Measurements from ENCODE around the gene COL5A1. TPM values are rescaled to one million over a fixed set of nuclear protein-coding genes. Genes with fewer than 3 reads are reported as not detected.
A peak's percentile ranks its signal among the peaks of the same experiment; 100 is the strongest.
"Not testable (repeated sequence)": the region's sequence is repeated elsewhere in the genome, so short reads cannot be mapped to it uniquely, and the experiment has no call there.

COL5A1 gene
- total RNA-seq, 4 donors from 2014 or later: 8.4 to 14.7 (median 11.3) TPM

DNA sequence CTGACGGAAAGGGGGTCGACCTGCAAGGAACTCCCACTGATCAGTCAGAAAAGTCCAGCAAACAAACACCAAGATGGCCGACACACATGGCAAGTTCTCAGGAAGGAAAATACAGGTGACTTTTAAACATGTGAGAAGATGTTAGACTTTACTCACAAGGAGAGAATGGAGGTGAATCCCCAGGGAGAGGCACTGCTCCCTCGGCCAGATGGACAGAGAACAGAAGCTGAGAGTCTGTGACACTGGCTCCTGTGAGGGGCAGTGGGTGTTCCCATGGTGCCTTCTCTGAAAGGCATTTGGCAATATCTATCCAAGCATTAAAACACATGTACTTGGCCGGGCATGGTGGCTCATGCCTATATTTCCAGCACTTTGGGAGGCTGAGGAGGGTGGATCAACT lies 22.8 kb downstream of the COL5A1 start:
- 85 to 86% methylated on average over 5 of the region's 5 CpGs for WGBS, 2 donors

GRCh38 chr9:134666208-134666607 lies 24.6 kb downstream of the COL5A1 start:
- DNase-seq (ENCODE audit: low spot score in 2 of 2): peak in 1 of 2 donors; percentile 60
- TF ChIP-seq POLR2A (IDR thresholded peaks at IDR 0.05): no peak
- TF ChIP-seq, protein P1, sequence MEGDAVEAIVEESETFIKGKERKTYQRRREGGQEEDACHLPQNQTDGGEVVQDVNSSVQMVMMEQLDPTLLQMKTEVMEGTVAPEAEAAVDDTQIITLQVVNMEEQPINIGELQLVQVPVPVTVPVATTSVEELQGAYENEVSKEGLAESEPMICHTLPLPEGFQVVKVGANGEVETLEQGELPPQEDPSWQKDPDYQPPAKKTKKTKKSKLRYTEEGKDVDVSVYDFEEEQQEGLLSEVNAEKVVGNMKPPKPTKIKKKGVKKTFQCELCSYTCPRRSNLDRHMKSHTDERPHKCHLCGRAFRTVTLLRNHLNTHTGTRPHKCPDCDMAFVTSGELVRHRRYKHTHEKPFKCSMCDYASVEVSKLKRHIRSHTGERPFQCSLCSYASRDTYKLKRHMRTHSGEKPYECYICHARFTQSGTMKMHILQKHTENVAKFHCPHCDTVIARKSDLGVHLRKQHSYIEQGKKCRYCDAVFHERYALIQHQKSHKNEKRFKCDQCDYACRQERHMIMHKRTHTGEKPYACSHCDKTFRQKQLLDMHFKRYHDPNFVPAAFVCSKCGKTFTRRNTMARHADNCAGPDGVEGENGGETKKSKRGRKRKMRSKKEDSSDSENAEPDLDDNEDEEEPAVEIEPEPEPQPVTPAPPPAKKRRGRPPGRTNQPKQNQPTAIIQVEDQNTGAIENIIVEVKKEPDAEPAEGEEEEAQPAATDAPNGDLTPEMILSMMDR (IDR thresholded peaks at IDR 0.05): no peak
- no peak overlapping the region for H3K4me3 ChIP-seq (ENCODE audit: low read depth, poor library complexity, severe bottlenecking)
- intact Hi-C loops (cut with DNase I; ENCODE audit: low total_unique reads): no loop called here
- 83 to 86% methylated on average over 6 of the region's 6 CpGs for WGBS, 2 donors

More for the DNA sequence above, 22.8 kb downstream of the COL5A1 start:
- H3K4me3 ChIP-seq (ENCODE audit: low read depth, poor library complexity, severe bottlenecking): no peak overlapping the region
- TF ChIP-seq, protein P1 (IDR thresholded peaks at IDR 0.05): no peak
- DNase-seq (ENCODE audit: low spot score in 2 of 2): peak in 1 of 2 donors; percentile 75
- intact Hi-C loops (cut with DNase I; ENCODE audit: low total_unique reads): no loop called here

GRCh38 chr9:134666831-134667230 lies 25.2 kb downstream of the COL5A1 start:
- TF ChIP-seq, protein P1 (IDR thresholded peaks at IDR 0.05): no peak
- TF ChIP-seq POLR2A (IDR thresholded peaks at IDR 0.05): no peak
- 55 to 64% methylated on average over 7 of the region's 7 CpGs for WGBS, 2 donors
- intact Hi-C loops (cut with DNase I; ENCODE audit: low total_unique reads): no loop called here
- DNase-seq (ENCODE audit: low spot score in 2 of 2): no peak
- H3K4me3 ChIP-seq (ENCODE audit: low read depth, poor library complexity, severe bottlenecking): no peak overlapping the region

DNA sequence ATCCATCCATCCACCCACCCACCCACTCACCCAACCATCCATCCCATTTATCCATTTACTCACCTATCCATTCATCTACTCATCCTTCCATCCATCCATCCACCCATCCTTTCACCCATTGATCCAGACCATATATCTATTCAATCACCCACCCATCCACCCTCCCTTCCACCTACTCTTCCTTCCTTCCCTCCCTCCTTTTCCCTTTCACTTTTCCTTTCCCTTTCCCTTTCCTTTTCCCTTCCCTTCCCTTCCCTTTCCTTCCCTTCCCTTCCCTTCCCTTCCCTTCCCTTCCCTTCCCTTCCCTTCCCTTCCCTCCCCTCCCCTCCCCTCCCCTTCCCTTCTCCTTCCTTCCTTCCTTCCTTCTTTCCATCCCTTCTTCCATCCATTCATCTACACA lies 27.4 kb downstream of the COL5A1 start:
- H3K4me3 ChIP-seq (ENCODE audit: low read depth, poor library complexity, severe bottlenecking); intact Hi-C loops (cut with DNase I; ENCODE audit: low total_unique reads); DNase-seq (ENCODE audit: low spot score in 2 of 2): not testable (repeated sequence)

DNA sequence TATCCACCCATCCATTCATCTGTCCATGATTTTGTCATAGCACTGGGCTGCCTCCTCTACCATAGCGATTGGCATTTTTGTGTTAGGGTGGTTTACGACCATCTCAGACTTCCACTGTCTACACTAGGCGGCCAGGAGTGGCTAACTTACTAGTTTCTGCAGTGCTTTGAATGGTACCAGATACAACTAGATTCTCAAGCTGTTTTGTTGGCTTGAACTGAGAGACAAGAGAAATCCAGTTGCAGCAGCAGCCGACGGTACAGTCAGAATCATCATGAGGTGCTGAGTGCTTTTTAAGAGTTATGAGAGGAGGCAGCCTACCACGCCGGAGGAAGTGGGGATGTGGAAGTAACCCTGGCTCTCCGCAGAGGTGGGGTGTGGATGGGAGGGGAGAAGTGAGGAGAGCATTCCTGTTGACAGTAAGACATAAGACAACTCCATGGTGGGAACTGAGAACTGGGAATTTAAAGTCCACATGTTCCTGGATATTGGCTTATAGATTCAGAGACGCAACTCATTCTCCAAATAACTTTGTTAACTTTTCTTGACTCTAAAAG lies 27.9 kb downstream of the COL5A1 start:
- WGBS, 2 donors: 58 to 61% methylated on average over 9 of the region's 9 CpGs
- no peak for TF ChIP-seq POLR2A (IDR thresholded peaks at IDR 0.05)
- TF ChIP-seq, protein P1 (IDR thresholded peaks at IDR 0.05): no peak
- H3K4me3 ChIP-seq (ENCODE audit: low read depth, poor library complexity, severe bottlenecking): no peak overlapping the region
- intact Hi-C loops (cut with DNase I; ENCODE audit: low total_unique reads): no loop called here
- no peak for DNase-seq (ENCODE audit: low spot score in 2 of 2)

DNA sequence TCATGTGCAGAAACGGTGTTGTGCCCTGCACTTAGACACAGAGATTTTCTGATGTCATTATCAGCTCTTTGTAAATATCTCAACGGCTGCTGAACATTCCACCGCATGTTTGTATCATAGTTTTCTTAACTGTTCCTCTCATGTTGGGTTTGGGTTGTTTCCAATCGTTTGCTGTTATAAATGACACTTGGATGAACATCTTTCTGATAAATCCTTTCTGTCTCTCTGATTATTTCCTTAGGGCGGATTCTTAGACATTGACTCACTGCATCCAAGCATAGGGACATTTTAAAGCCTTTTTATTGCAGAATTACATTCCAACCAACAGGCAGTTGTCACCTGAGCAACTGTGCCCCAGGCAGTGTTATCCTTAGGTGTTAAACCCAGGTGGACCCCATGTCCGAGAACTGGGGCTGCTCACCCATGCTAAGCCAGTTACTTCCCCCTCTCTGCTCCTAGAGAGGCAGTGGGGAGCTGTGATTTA lies 28.5 kb downstream of the COL5A1 start:
- DNase-seq (ENCODE audit: low spot score in 2 of 2): no peak
- 37 to 40% methylated on average over 6 of the region's 6 CpGs for WGBS, 2 donors
- intact Hi-C loops (cut with DNase I; ENCODE audit: low total_unique reads): no loop called here
- no peak overlapping the region for H3K4me3 ChIP-seq (ENCODE audit: low read depth, poor library complexity, severe bottlenecking)
- no peak for TF ChIP-seq POLR2A (IDR thresholded peaks at IDR 0.05)
- TF ChIP-seq, protein P1 (IDR thresholded peaks at IDR 0.05): no peak
